IPS-18c (cell line): ENCODE measurements around the gene LHFPL2.
"Not testable (repeated sequence)": the region's sequence is repeated elsewhere in the genome, so short reads cannot be mapped to it uniquely, and the experiment has no call there.

Experiments
- H3K4me3 ChIP-seq: 2 replicates; pipeline ENCODE4 v1.7.0; 2013; ENCODE audit warnings: low read depth, mild to moderate bottlenecking, low read length, moderate library complexity; ENCODE audit not compliant: insufficient read depth
- H3K9me3 ChIP-seq: one replicate; pipeline ENCODE4 v1.6.1; 2013; ENCODE audit warnings: mild to moderate bottlenecking, low read length, moderate library complexity; ENCODE audit not compliant: control insufficient read depth, insufficient read depth

The LHFPL2 gene

DNA sequence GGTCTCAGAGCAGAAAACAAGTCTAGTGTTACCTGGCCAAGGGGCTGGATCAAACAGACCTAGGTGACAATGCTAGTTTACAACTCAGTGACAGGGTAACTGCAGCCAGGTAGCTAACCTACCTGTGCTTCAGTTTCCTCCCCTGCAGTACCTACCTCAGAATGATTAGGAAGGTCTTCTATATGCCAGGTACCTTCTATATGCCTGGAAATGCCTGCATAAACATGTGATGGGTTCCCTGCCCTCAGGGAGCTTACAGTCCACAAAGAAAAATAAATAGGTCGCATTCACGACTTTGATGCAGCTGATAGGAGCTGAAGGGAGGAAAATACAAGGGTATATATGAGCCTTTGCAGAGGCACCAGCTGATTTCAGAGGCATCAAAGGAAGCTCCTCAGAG, 16.1 kb downstream of the LHFPL2 start:
- Histone ChIP-seq H3K9me3 (no peaks in the 10 kb centered on the region), H3K4me3 (no peak overlapping the region)

DNA sequence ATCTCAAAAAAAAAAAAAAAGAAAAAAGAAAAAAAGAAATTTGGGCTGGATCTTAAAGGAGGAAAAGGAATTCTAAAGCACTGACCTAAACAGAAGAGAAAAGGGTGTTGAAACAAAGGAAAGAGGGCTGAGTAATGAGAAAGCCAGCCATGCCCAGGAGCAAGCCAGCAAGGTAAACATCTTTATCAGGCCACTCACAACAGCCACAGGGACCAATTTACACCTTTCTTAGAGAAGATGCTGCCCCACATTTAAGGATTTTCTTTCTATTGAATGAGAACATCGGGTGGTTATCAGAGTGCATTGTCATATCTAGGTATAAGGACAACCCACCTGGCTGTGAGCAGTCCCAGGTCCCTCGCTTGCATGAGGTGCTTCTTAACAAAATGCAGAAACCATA, 16.6 kb downstream of the LHFPL2 start:
- H3K4me3 ChIP-seq = no peak overlapping the region
- no peaks in the 10 kb centered on the region for H3K9me3 ChIP-seq

DNA sequence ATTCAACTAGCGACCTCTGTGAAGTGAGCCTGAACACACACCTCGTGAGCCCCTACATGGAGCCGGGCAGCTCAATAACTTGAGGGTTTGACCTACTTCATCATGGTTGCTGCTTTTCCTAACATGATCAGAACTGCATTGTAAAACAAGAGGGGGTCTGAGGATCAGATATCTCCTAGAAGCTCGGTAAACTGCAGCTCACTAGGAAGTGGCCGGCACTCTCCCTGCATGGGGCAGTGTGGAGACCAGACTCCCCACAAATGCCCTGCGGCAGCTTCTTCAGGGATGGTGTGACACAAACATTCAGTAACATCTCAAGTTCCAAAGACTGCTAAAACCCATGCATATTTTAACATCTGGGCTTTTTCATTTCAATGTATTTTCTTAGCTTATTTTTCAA, 18.5 kb downstream of the LHFPL2 start:
- H3K9me3 ChIP-seq = no peaks in the 10 kb centered on the region
- no peak overlapping the region for H3K4me3 ChIP-seq

DNA sequence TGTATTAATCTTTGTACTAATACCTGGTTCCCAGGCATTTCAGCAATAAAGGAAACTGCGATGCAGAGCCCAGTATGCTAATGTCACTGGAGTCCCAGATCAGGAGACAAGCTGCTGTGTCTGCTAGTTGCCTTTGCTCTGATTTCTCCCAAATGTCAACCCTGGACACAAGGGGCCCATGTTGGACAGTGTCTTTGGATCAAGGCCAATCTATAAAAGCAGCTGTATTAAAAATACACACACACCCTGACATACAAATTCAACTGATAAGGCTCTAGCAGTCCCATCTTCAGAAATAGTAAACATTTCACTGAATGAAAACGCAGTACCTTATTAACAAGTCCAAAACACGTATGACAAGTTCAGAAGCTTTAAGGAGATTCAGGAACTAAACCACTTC, 18.9 kb downstream of the LHFPL2 start:
- Histone ChIP-seq H3K4me3 (no peak overlapping the region), H3K9me3 (no peaks in the 10 kb centered on the region)

DNA sequence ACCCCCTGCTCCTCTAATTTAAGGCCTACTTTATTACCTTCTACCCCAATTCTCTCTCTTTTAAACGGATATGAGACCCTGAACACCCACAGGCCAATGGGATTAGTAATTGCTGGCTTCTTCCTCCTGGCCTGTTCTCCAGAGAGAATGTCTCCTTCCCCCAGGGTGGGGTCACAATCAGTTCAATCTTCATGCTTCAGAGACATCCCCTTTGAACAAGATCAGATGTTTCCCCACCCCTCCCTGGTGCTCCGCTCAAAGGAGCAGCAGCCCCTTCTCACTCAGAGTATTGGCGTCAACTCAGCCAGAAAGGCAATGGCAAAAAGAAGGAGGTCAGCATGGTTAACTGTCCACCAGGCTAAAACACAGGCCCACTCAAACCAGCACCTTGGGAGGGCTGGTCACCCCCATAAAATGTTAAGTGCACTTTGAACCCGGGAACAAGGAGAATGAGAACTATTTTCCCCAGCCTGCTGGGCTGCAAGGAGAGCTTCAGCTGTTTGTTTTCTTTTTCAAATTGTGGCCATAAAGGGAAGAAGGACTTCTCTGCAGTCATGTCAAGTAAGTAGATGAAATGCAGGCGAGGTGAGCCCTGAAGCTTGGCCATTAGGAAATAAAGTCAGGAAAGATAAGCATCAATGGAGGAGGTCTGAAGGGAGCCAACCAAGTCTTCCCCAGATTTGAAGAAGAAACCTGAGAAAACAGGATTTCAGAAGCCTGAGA, 20.1 kb downstream of the LHFPL2 start:
- H3K9me3 ChIP-seq = no peaks in the 10 kb centered on the region
- H3K4me3 ChIP-seq = no peak overlapping the region

DNA sequence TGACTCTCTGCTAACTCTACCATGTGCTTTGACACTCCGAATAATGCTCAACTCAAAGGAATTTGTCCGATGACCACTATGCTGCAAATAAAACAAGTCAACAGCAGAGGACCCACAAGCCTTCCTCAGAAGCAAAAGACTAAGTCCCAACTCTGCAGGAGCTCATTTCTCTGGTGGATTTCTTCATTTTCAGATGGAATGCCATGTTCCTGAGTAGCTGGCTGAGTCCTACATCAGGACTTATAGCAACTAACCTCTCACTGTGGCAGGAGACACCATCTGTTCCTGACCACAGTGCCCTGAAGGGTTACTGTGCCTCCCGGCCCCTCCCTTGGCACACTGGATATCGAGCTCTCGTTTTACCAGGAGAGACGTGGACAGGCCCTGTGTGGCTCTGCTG, 20.8 kb downstream of the LHFPL2 start:
- Histone ChIP-seq H3K4me3 (no peak overlapping the region), H3K9me3 (no peaks in the 10 kb centered on the region)

DNA sequence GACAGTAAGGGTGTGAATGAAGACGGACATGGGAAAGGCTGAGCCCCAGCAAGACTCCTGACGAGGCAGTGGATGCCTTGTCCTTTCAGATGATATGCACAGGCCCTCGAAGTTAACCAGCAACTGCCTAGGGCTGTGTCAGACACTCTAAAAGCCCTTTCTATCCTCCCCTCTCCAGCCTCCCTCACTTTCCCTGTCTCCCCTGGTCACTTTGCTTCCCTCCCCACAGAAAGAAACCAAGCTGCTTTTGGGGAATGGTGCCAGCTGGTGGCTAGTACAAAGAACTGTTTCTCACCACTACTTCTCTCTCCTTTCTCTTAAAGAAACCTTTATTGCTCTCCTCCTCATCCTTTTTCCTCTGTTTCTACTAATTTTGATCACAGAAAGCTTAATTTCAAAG, 21.4 kb downstream of the LHFPL2 start:
- no peaks in the 10 kb centered on the region for H3K9me3 ChIP-seq
- no peak overlapping the region for H3K4me3 ChIP-seq

DNA sequence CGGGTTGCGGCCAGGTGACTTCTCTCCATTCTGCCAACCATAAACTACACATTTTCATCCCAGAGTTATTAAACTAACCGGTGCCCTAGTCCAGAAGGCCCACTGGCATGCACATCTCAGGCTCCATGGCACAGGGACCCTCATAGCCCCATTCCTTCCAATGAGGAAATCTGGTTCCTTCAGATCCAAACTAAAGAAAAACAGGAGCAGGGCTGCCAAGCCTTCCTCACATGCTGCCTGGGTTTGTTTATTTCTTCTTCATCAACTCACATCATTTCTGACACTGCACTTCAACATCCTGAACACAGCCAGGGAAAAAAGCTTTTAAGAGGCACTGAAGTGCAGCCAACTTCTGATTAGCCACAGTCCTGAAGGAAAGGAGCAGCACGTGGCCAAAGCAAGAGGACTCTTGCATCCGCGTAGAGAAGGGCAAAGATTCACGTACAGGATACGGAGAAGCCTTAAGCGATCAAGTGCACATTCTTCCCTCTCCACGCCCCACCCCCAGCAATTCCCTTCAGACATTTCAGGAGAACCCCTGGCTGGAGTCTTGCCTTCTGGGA, 22.5 kb downstream of the LHFPL2 start:
- Histone ChIP-seq H3K4me3 (no peak overlapping the region), H3K9me3 (no peaks in the 10 kb centered on the region)

DNA sequence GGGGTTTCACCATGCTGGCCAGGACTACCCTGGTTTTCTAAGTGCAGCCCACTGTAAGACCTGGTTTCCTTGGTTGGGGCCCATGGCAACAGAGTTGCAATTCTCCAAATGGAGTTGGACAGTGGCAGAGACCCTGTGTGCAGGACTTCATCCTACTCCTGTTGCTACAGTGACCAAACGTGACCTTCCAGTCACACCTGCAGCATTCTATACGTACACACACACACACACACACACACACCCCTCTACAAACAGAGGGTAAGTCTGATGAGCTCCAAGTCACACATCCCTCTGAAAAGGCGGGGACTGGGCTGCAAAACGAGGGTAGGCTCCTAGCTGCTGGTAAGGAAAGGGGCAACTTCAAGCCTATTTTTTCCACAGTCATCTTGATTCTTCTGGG, 23.6 kb downstream of the LHFPL2 start:
- H3K9me3 ChIP-seq = no peaks in the 10 kb centered on the region
- no peak overlapping the region for H3K4me3 ChIP-seq

DNA sequence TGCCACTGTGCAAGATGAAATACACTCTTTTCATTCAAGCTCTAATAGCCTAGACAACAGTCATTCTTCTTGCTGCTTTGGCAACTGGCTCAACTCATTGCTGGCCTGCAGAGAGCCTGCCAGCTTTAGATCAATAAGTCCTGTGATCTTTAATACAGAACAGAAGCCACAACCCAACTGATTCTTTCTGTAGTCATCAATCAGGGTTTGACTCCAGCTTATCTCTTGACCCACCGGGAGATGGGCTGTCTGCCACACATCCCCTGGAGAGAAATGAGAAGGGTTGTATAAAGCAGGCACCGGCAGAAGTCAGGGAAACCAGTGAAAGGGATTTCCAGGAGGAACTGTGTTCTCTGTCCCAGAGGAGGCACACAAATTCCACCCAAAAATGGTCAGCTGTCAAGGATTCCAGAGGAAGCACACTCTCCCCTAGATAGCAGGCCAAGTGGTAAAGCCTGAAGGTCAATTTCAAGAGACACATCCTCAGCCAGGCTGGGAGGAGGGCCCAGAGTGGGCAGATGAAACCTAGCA, 24.5 kb downstream of the LHFPL2 start:
- Histone ChIP-seq H3K9me3 (no peaks in the 10 kb centered on the region), H3K4me3 (no peak overlapping the region)

DNA sequence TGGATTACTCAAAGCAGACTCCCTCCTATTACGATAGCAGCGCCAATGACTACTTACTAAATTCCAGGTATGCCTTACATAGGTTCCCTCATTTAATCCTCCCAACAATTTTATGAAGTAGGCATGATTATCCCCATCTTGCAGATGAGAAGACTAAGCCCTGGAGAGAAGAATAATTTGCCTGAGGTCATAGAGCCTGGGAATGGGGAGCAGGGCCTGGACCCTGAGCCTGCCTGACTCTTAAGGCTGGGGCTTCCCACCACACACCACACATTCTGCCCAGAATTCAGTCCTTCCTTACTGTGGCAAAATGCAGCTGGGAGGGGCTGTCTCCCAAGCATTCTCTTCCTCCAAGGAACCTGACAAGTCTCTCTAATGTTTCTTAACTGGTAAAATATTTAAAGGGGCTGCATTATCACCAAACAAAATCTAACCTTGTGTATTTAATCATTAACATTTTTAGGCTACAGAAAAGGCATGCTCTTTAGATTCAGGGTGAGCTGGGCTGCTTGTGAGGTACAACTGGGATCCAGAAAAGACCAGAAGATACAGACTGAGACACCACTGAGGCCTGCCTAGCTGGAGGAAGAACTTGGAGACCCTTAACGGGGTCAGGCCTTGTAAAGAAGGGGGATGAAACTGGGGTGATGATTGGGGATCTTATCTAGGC, 26.1 kb downstream of the LHFPL2 start:
- H3K4me3 ChIP-seq = no peak overlapping the region
- H3K9me3 ChIP-seq = no peaks in the 10 kb centered on the region

DNA sequence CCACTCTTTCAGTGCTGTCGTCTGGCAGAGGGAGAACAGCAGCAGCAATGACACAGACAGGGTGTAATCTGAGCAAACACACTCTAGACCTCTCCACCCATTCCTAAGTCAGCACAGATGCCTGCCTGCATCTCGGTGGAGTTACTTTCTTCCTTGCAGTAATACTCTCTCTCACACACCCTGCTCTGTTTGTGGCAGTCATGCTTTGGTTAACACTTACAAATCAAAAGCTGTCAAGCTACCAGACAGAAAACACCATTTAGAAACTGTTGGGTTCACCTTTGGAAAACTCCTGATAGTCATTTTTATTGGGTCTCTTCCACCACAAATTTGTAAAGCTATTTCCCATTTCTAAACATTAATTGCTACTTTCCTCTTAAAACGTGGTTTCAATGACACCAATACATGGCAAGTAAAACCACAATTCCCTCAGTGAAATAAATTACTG, 27.3 kb downstream of the LHFPL2 start:
- Histone ChIP-seq H3K4me3 (no peak overlapping the region), H3K9me3 (no peaks in the 10 kb centered on the region)

DNA sequence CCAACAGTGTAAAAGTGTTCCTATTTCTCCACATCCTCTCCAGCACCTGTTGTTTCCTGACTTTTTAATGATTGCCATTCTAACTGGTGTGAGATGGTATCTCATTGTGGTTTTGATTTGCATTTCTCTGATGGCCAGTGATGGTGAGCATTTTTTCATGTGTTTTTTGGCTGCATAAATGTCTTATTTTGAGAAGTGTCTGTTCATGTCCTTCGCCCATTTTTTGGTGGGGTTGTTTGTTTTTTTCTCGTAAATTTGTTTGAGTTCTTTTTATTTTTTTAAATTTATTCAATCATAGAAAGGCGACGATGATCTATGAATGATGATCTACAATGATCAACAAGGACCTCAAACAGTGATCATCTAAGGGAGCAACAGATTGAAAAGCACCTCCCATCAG, 28.5 kb downstream of the LHFPL2 start:
- not testable (repeated sequence) for H3K4me3 ChIP-seq, H3K9me3 ChIP-seq

DNA sequence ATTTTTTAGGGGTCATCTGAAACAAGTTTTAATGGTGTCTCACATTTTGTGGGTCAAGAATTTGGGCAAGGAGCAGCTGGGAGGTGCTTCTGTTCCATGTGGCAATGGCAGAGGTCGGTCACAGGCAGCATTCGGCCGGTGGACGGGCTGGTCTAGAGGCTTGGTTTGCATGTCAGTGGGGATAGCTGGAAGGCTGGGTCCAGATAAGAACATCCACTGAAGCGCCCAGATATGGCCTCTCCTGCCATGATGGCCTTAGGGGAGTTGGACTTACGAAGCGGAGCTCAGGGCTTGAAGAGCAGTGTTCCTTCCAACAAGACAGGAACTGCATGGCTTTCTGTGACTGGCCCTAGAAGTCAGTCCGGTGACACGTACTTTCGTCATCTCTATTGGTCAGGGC, 30.3 kb downstream of the LHFPL2 start:
- no peak overlapping the region for H3K4me3 ChIP-seq
- H3K9me3 ChIP-seq = no peaks in the 10 kb centered on the region

DNA sequence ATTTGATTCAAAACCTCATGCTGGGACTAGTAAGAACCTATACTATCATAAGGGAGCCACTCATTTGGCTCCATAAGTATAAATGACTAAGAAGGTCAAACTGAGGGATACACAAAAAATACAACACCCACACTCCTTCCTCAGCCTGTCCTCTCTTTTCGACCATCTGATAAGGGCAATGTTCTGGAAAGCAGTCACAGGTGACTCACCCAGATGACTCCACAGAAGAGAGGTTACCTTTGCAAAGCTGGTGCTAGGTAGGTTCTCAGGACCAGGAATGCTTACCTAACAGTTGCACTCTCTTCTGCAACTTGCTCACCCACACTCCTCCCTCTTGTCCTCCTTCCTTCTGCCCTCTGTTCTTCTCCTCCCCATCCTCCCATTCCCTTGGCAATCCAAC, 32.9 kb downstream of the LHFPL2 start:
- H3K4me3 ChIP-seq = no peak overlapping the region

DNA sequence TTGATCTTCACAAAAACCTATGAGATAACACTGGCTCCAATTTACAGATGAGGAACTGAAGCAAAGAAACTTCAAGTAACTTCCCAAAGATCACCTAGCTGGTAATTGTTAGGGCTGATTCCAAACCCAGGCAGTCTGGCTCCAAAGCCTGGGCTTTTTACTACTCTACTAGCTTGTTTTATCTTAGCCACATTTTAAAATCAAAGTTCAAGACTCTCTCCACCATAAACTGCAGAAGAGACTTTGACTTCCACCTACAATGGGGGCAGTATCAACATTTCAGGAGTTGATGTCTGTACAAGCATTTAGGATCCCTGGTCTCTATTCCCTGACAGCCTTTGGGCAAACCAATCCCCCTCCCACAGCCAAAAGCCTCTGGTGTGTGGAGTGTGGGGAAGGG, 33.8 kb downstream of the LHFPL2 start:
- H3K9me3 ChIP-seq = no peaks in the 10 kb centered on the region
- no peak overlapping the region for H3K4me3 ChIP-seq

More for the DNA sequence above, 32.9 kb downstream of the LHFPL2 start:
- no peaks in the 10 kb centered on the region for H3K9me3 ChIP-seq

DNA sequence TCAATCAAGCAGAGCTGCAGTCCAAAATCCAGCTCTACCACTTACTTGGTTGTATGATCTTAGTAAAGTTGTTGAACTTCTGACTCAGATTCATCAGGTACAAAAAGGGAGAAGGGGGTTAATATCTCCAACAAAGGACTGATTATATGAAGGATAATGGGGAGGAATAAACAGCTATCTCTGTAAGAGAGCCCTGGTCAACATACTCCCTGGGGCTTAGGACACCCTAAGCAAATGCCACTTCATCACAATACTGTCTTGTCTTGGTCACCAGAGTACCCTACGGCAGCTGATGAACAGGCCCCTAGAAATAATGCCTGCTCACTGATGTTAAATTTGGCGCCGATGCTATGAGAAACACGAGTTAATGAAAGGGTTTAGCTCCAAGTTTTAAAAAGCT, 34.8 kb downstream of the LHFPL2 start:
- Histone ChIP-seq H3K9me3 (no peaks in the 10 kb centered on the region), H3K4me3 (no peak overlapping the region)

DNA sequence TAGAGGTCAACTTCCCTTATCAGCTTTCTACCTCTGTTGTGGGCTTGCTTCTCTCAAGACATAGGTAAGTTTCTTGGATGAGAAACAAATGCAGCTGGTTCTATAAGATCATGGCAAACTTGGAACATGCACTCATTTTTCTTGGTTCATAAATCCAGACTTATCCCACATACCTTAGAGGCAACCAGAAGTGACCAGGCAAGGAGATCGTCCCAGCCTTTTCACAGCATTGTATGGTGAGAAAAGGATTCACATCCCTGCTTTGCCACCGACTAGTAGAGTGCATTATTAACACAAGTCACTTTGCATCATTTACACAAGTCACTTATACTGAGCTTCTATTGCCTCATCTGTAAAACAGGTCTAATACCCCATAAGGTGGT, 35.4 kb downstream of the LHFPL2 start:
- H3K4me3 ChIP-seq = no peak overlapping the region
- H3K9me3 ChIP-seq = no peaks in the 10 kb centered on the region
